Keratinocyte (primary cell): ENCODE results near the gene ATXN8OS.

Source experiments
- CTCF ChIP-seq, 3 experiments: IDR thresholded peaks in 1 of 3; conservative IDR thresholded peaks in 1 of 3; optimal IDR thresholded peaks in 1 of 3; 2 replicates in 2 of 3; 3 replicates in 1 of 3; pipeline versions ENCODE3 to v1.5.1; 2011; ENCODE audit warnings: low read length in 3 of 3, mild to moderate bottlenecking in 3 of 3, moderate library complexity in 2 of 3, control low read depth in 1 of 3, inconsistent platforms in 1 of 3; ENCODE audit not compliant: insufficient read depth in 2 of 3; ENCODE audit errors: extremely low read depth in 1 of 3
- EZH2 ChIP-seq: IDR thresholded peaks from one replicate; pipeline ENCODE4 v1.6.1; 2012; ENCODE audit warnings: inconsistent platforms, mild to moderate bottlenecking, low read length, moderate library complexity

DNA sequence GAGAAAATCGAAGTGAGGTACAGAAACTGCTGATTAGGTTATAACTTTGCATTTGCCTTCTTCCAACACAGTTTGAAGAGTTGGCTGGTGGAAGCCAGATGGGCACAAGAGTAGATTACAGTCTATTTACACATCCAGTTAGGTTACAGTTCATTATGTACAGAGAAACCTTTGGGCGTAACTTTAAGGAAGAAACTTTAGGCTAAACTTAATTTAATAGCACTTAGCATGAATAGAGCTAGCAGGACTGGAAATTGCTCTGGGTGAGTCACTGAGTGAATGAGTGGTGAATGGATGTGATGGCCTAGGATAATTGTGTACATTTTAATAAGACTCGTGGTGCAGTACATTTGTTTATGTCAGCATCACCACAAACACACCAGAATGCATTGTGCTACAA, 63.5 kb downstream of the ATXN8OS start:
- TF ChIP-seq CTCF (optimal IDR thresholded peaks at IDR 0.05 in 1 of 3, IDR thresholded peaks at IDR 0.05 in 1 of 3, conservative IDR thresholded peaks at IDR 0.05 in 1 of 3; ENCODE audit: extremely low read depth in 1 of 3, insufficient read depth in 2 of 3, low read length in 3 of 3): no peak
- no peak for TF ChIP-seq EZH2
